ENCODE measurements around the gene KRTAP10-11.
"Not testable (repeated sequence)": the region's sequence is repeated elsewhere in the genome, so short reads cannot be mapped to it uniquely, and the experiment has no call there.

Gene KRTAP10-11

GRCh38 chr21:44616591-44616926, 29.7 kb upstream of the KRTAP10-11 start:
- no peaks in the 10 kb centered on the region for H3K4me1 ChIP-seq (ENCODE audit: control insufficient read depth, insufficient read depth, low read length)
- H3K4me3 ChIP-seq (ENCODE audit: low read length): no peak overlapping the region
- peaks cover 28% of the 10 kb centered on the region for H3K27me3 ChIP-seq (ENCODE audit: control insufficient read depth, insufficient read depth, low read length)
- H3K36me3 ChIP-seq (ENCODE audit: insufficient read depth, low read length): no peaks in the 10 kb centered on the region
- no peak overlapping the region for H3K9ac ChIP-seq (ENCODE audit: low read depth, low read length)
- peaks cover 2% of the 10 kb centered on the region for H3K9me3 ChIP-seq (replicated peaks; ENCODE audit: low read length)
- H3K4me2 ChIP-seq (ENCODE audit: low read length): no peak overlapping the region

GRCh38 chr21:44617071-44617501, 29.1 kb upstream of the KRTAP10-11 start:
- no peak overlapping the region for H3K4me2 ChIP-seq (ENCODE audit: low read length)
- H3K4me1 ChIP-seq (ENCODE audit: control insufficient read depth, insufficient read depth, low read length): no peaks in the 10 kb centered on the region
- H3K9me3 ChIP-seq (replicated peaks; ENCODE audit: low read length): no peaks in the 10 kb centered on the region
- H3K36me3 ChIP-seq (ENCODE audit: insufficient read depth, low read length): no peaks in the 10 kb centered on the region
- no peak overlapping the region for H3K9ac ChIP-seq (ENCODE audit: low read depth, low read length)
- no peak overlapping the region for H3K4me3 ChIP-seq (ENCODE audit: low read length)
- H3K27me3 ChIP-seq (ENCODE audit: control insufficient read depth, insufficient read depth, low read length): peaks cover 24% of the 10 kb centered on the region

DNA sequence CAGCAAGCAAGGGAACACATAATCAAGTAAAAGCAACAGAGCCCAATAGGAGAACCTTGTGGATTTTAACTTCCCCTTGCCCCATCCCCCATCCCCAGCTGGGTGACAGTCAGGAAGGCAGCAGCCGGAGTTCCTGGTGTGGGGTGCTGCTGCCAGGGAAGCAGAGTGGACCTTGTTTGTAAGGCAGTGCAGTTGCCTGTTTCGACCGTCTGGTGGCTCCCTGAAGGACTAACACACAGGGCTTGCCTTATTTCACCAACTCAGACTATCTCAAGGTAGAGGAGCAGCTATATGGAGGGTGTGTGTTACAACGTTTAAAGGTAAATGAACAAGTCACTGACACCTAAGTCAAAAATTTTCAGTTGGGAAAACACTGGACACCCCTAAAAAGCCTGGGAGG, 27.7 kb upstream of the KRTAP10-11 start:
- Histone ChIP-seq H3K4me2 (ENCODE audit: low read length) (no peak overlapping the region), H3K9ac (ENCODE audit: low read depth, low read length) (no peak overlapping the region), H3K4me3 (ENCODE audit: low read length) (no peak overlapping the region), H3K27me3 (ENCODE audit: control insufficient read depth, insufficient read depth, low read length) (peaks cover 24% of the 10 kb centered on the region), H3K36me3 (ENCODE audit: insufficient read depth, low read length) (no peaks in the 10 kb centered on the region), H3K9me3 (replicated peaks; ENCODE audit: low read length) (peaks cover 6% of the 10 kb centered on the region), H3K4me1 (ENCODE audit: control insufficient read depth, insufficient read depth, low read length) (no peaks in the 10 kb centered on the region)

GRCh38 chr21:44618909-44619308, 27.3 kb upstream of the KRTAP10-11 start:
- H3K4me2 ChIP-seq (ENCODE audit: low read length): no peak overlapping the region
- H3K9ac ChIP-seq (ENCODE audit: low read depth, low read length): no peak overlapping the region
- H3K36me3 ChIP-seq (ENCODE audit: insufficient read depth, low read length): no peaks in the 10 kb centered on the region
- H3K9me3 ChIP-seq (replicated peaks; ENCODE audit: low read length): peaks cover 6% of the 10 kb centered on the region
- peaks cover 24% of the 10 kb centered on the region for H3K27me3 ChIP-seq (ENCODE audit: control insufficient read depth, insufficient read depth, low read length)
- H3K4me3 ChIP-seq (ENCODE audit: low read length): no peak overlapping the region
- H3K4me1 ChIP-seq (ENCODE audit: control insufficient read depth, insufficient read depth, low read length): no peaks in the 10 kb centered on the region

DNA sequence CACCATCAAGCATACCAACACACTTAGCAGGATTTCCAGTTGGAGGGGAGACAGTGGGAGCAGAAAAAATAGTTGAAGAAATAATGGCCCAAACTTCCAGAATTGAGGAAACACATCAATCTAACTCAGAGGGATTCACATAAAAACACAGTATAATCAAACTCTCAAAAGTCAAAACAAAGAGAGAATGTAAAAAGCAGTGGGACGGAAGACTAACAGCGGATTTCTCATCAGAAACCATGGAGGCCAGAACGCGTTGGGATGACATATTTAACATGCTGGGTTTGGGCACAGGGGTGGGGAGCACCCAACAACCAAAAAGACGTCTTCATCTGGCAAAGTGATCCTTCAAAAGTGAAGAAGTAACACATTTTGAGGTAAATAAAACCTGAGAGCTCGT, 26.3 kb upstream of the KRTAP10-11 start:
- H3K4me3 ChIP-seq (ENCODE audit: low read length): no peak overlapping the region
- H3K36me3 ChIP-seq (ENCODE audit: insufficient read depth, low read length): no peaks in the 10 kb centered on the region
- H3K4me2 ChIP-seq (ENCODE audit: low read length): no peak overlapping the region
- no peaks in the 10 kb centered on the region for H3K4me1 ChIP-seq (ENCODE audit: control insufficient read depth, insufficient read depth, low read length)
- peaks cover 6% of the 10 kb centered on the region for H3K9me3 ChIP-seq (replicated peaks; ENCODE audit: low read length)
- H3K27me3 ChIP-seq (ENCODE audit: control insufficient read depth, insufficient read depth, low read length): peaks cover 24% of the 10 kb centered on the region
- H3K9ac ChIP-seq (ENCODE audit: low read depth, low read length): no peak overlapping the region

GRCh38 chr21:44623575-44623974, 22.6 kb upstream of the KRTAP10-11 start:
- H3K27me3 ChIP-seq (ENCODE audit: control insufficient read depth, insufficient read depth, low read length): peaks cover 13% of the 10 kb centered on the region
- H3K9ac ChIP-seq (ENCODE audit: low read depth, low read length): no peak overlapping the region
- H3K9me3 ChIP-seq (replicated peaks; ENCODE audit: low read length): peaks cover 6% of the 10 kb centered on the region
- no peak overlapping the region for H3K4me2 ChIP-seq (ENCODE audit: low read length)
- H3K4me3 ChIP-seq (ENCODE audit: low read length): no peak overlapping the region
- H3K36me3 ChIP-seq (ENCODE audit: insufficient read depth, low read length): no peaks in the 10 kb centered on the region
- no peaks in the 10 kb centered on the region for H3K4me1 ChIP-seq (ENCODE audit: control insufficient read depth, insufficient read depth, low read length)

GRCh38 chr21:44625756-44626155, 20.5 kb upstream of the KRTAP10-11 start:
- H3K9ac ChIP-seq (ENCODE audit: low read depth, low read length): no peak overlapping the region
- H3K4me2 ChIP-seq (ENCODE audit: low read length): no peak overlapping the region
- no peaks in the 10 kb centered on the region for H3K36me3 ChIP-seq (ENCODE audit: insufficient read depth, low read length)
- no peak overlapping the region for H3K4me3 ChIP-seq (ENCODE audit: low read length)
- H3K9me3 ChIP-seq (replicated peaks; ENCODE audit: low read length): peaks cover 6% of the 10 kb centered on the region
- peaks cover 18% of the 10 kb centered on the region for H3K27me3 ChIP-seq (ENCODE audit: control insufficient read depth, insufficient read depth, low read length)
- no peaks in the 10 kb centered on the region for H3K4me1 ChIP-seq (ENCODE audit: control insufficient read depth, insufficient read depth, low read length)

DNA sequence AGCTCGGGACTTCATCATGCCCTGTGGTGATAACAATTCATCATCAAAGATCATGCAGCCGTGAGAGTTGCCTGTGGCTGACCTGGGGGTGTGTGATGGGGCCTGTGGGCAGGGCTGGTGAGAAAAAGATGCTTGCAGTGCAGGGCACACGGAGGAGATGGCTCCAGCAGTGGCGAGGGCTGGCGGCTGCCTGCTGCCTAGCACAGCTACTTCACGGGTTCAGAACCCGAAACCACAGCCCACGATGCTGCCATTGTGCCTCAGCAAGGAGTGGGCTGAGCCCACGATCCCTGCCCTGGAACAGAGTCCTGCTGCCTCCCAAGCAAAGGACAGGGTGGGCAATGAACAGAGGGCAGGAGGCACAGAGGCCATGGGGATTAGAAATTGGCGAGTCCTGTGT, 20.0 kb upstream of the KRTAP10-11 start:
- H3K9ac ChIP-seq (ENCODE audit: low read depth, low read length): no peak overlapping the region
- peaks cover 6% of the 10 kb centered on the region for H3K9me3 ChIP-seq (replicated peaks; ENCODE audit: low read length)
- no peak overlapping the region for H3K4me2 ChIP-seq (ENCODE audit: low read length)
- H3K4me1 ChIP-seq (ENCODE audit: control insufficient read depth, insufficient read depth, low read length): no peaks in the 10 kb centered on the region
- no peaks in the 10 kb centered on the region for H3K36me3 ChIP-seq (ENCODE audit: insufficient read depth, low read length)
- H3K4me3 ChIP-seq (ENCODE audit: low read length): no peak overlapping the region
- peaks cover 18% of the 10 kb centered on the region for H3K27me3 ChIP-seq (ENCODE audit: control insufficient read depth, insufficient read depth, low read length)

DNA sequence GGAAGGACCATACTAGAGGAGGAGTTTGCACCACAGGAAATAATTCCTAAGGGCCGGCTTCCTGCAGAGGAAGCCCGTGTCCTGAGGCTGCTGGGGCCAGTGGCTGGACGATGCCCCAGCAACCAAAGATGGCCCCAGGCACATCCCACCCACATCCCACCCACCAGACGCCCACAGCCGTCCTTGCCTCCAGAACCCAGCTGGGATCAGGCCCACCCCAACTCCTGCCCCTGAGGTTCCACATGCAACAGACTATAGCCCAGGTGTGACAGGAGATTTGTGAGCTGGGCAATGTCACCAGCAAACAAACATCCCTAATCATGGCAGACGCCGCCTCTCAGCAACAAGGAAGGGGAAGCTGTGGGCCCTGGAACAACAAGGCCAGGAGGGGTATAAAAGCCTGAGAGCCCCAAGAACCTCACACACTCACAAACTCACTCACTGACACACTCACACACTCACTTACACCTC, 19.5 kb upstream of the KRTAP10-11 start, which contains the start of gene KRTAP10-9:
Gene KRTAP10-9, plus strand, starts transcription at position 421 of the 471 bp plus-strand sequence. CDS start 79 bp downstream, outside the sequence.
- no peaks in the 10 kb centered on the region for H3K4me1 ChIP-seq (ENCODE audit: control insufficient read depth, insufficient read depth, low read length)
- H3K27me3 ChIP-seq (ENCODE audit: control insufficient read depth, insufficient read depth, low read length): peaks cover 18% of the 10 kb centered on the region
- no peak within 1 kb of the TSS for H3K4me2 ChIP-seq (ENCODE audit: low read length)
- H3K36me3 ChIP-seq (ENCODE audit: insufficient read depth, low read length): no peaks in the 10 kb centered on the region
- H3K9me3 ChIP-seq (replicated peaks; ENCODE audit: low read length): peaks cover 8% of the 10 kb centered on the region
- H3K4me3 ChIP-seq (ENCODE audit: low read length): no peak within 1 kb of the TSS
- H3K9ac ChIP-seq (ENCODE audit: low read depth, low read length): no peak within 1 kb of the TSS

DNA sequence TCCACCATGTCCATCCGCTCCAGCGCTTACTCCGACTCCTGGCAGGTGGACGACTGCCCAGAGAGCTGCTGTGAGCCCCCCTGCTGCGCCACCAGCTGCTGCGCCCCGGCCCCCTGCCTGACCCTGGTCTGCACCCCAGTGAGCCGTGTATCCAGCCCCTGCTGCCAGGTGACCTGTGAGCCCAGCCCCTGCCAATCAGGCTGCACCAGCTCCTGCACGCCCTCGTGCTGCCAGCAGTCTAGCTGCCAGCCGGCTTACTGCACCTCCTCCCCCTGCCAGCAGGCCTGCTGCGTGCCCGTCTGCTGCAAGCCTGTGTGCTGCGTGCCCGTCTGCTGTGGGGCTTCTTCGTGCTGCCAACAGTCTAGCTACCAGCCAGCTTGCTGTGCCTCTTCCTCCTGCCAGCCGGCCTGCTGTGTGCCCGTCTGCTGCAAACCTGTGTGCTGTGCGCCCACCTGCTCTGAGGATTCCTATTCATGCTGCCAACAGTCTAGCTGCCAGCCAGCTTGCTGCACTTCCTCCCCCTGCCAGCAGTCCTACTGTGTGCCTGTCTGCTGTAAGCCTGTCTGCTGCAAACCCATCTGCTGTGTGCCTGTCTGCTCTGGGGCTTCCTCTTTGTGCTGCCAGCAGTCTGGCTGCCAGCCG, 18.9 kb upstream of the KRTAP10-11 start:
- H3K9me3 ChIP-seq (replicated peaks; ENCODE audit: low read length): peaks cover 14% of the 10 kb centered on the region
- not testable (repeated sequence) for H3K4me1 ChIP-seq (ENCODE audit: control insufficient read depth, insufficient read depth, low read length); H3K9ac ChIP-seq (ENCODE audit: low read depth, low read length); H3K36me3 ChIP-seq (ENCODE audit: insufficient read depth, low read length); H3K4me2 ChIP-seq (ENCODE audit: low read length); H3K4me3 ChIP-seq (ENCODE audit: low read length)
- H3K27me3 ChIP-seq (ENCODE audit: control insufficient read depth, insufficient read depth, low read length): peaks cover 18% of the 10 kb centered on the region

- H3K4me2 ChIP-seq (ENCODE audit: low read length); H3K36me3 ChIP-seq (ENCODE audit: insufficient read depth, low read length); H3K9ac ChIP-seq (ENCODE audit: low read depth, low read length); H3K4me1 ChIP-seq (ENCODE audit: control insufficient read depth, insufficient read depth, low read length); H3K9me3 ChIP-seq (replicated peaks; ENCODE audit: low read length); H3K4me3 ChIP-seq (ENCODE audit: low read length): not testable (repeated sequence)
- H3K27me3 ChIP-seq (ENCODE audit: control insufficient read depth, insufficient read depth, low read length): peaks cover 18% of the 10 kb centered on the region
Measured at GRCh38 chr21:44627831-44628233, 18.4 kb upstream of the KRTAP10-11 start.

- H3K36me3 ChIP-seq (ENCODE audit: insufficient read depth, low read length): no peaks in the 10 kb centered on the region
- no peak overlapping the region for H3K4me3 ChIP-seq (ENCODE audit: low read length)
- H3K27me3 ChIP-seq (ENCODE audit: control insufficient read depth, insufficient read depth, low read length): peaks cover 18% of the 10 kb centered on the region
- H3K9ac ChIP-seq (ENCODE audit: low read depth, low read length): no peak overlapping the region
- peaks cover 8% of the 10 kb centered on the region for H3K9me3 ChIP-seq (replicated peaks; ENCODE audit: low read length)
- no peak overlapping the region for H3K4me2 ChIP-seq (ENCODE audit: low read length)
- H3K4me1 ChIP-seq (ENCODE audit: control insufficient read depth, insufficient read depth, low read length): no peaks in the 10 kb centered on the region
Measured at GRCh38 chr21:44628707-44629391, 17.4 kb upstream of the KRTAP10-11 start.

All from skeletal muscle satellite cell (primary cell).